ENCODE results near the gene OSBPL1A. TPM values are rescaled to one million over a fixed set of nuclear protein-coding genes. Genes with fewer than 3 reads are reported as not detected.

OSBPL1A gene
- total and polyA plus RNA-seq, 2 of the 8 experiments (the other 6 are each of a cell fraction or from before 2014, with no cell fraction given), result 53.2 to 74.9 TPM

DNA sequence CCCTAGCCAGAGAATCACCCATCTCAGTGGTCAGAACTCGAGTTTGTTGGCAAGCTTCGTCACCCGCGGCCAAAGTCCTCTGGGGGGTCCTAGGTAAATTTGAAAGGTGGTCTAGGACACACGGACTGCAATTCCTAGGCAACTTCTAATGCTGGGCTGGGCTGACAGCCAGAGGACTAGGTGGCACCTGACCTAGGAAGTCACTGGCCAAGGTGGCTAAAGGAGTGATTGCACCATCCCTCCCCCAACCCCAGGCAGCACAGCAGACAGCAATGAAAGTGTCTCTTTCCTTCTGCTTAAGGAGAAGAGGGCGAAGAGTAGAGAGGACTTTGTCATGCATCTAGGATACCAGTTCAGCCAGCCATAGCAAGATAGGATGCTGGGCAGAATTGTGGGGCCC, 147.9 kb downstream of the OSBPL1A start:
- H3K36me3 ChIP-seq (ENCODE audit: control insufficient read depth in 2 of 4, insufficient read depth in 4 of 4, low read length in 3 of 4), result no peaks in the 10 kb centered on the region; a peak in 1 of 8 replicates
- no peak overlapping the region for H2BK120ac ChIP-seq (replicated peaks; ENCODE audit: low read depth, low read length)
- 95% methylated on average over 6 of the region's 6 CpGs; no CpG with 5 or more reads in 1 of the 2 experiments for WGBS, 2 experiments (ENCODE audit: extremely low coverage in 1 of 2, insufficient coverage in 1 of 2, insufficient read length in 1 of 2, insufficient replicate concordance in 2 of 2, low coverage in 1 of 2, low lambda C conversion rate in 2 of 2, missing lambda C conversion rate in 1 of 2)
- no peak overlapping the region for H2AFZ ChIP-seq (ENCODE audit: low read length)
- H4K5ac ChIP-seq (ENCODE audit: insufficient read length, low read depth, low read length), result no peak overlapping the region
- peaks cover 0 to 13% (median 5%) of the 10 kb centered on the region in 4 experiments; a peak in 5 of 7 replicates for H3K4me1 ChIP-seq (replicated peaks in 1 of 4; ENCODE audit: control insufficient read depth in 3 of 4, insufficient read depth in 4 of 4, low read length in 3 of 4)
- no peak overlapping the region for H3K27ac ChIP-seq (ENCODE audit: low read depth, low read length)
- no peak overlapping the region for H3K4ac ChIP-seq (replicated peaks; ENCODE audit: insufficient read length, low read depth, low read length)
- H3K79me2 ChIP-seq (ENCODE audit: control insufficient read depth in 1 of 2, insufficient read depth in 2 of 2, low read length in 2 of 2), result peaks cover 2 to 66% of the 10 kb centered on the region in 2 experiments; a peak in 3 of 4 replicates
- peak overlapping the region; percentile 61; the same call in 1 of the 2 replicates for H2BK5ac ChIP-seq (ENCODE audit: low read depth, low read length)
- ChIA-PET POLR2A (ENCODE audit: partially characterized antibody) (no interaction called here), CTCF (ENCODE audit: partially characterized antibody) (no interaction called here)
- H3K56ac ChIP-seq (replicated peaks; ENCODE audit: insufficient read length, low read depth, low read length), result no peak overlapping the region
- no peak overlapping the region for H2AK5ac ChIP-seq (ENCODE audit: low read depth, low read length)
- no peak overlapping the region for H2BK20ac ChIP-seq (ENCODE audit: low read length)
- DNase-seq (ENCODE audit: low read depth in 1 of 2, low spot score in 2 of 2), result no peak
- H3K4me3 ChIP-seq (ENCODE audit: extremely low read depth in 1 of 4, insufficient read depth in 2 of 4, low read depth in 3 of 4, low read length in 4 of 4), result no peak overlapping the region
- H3K9ac ChIP-seq (replicated peaks in 1 of 4; ENCODE audit: extremely low read depth in 1 of 4, low read depth in 3 of 4, low read length in 3 of 4), result no peak overlapping the region
- peak overlapping the region; percentile 19 for H4K91ac ChIP-seq (replicated peaks; ENCODE audit: insufficient read length, low read length)
- H3K18ac ChIP-seq (ENCODE audit: extremely low read depth, low read length), result no peak overlapping the region
- no peaks in the 10 kb centered on the region for H4K20me1 ChIP-seq (replicated peaks in 1 of 2; ENCODE audit: control insufficient read depth in 1 of 2, insufficient read depth in 2 of 2, low read length in 2 of 2)
- H3K27me3 ChIP-seq (replicated peaks in 1 of 4; ENCODE audit: control insufficient read depth in 3 of 4, extremely low read depth in 1 of 4, insufficient read depth in 3 of 4, low read length in 3 of 4), result no peaks in the 10 kb centered on the region
- no peaks in the 10 kb centered on the region for H3K23me2 ChIP-seq (ENCODE audit: low read depth, low read length)
- H3K23ac ChIP-seq (ENCODE audit: insufficient read length), result no peak overlapping the region
- H2BK12ac ChIP-seq (ENCODE audit: low read depth, low read length), result no peak overlapping the region
- H3K14ac ChIP-seq (ENCODE audit: insufficient read length), result no peak overlapping the region
- peaks cover 10% of the 10 kb centered on the region for H3K79me1 ChIP-seq (ENCODE audit: low read depth, low read length)
- no peaks in the 10 kb centered on the region for H3K9me3 ChIP-seq (ENCODE audit: insufficient read depth in 2 of 2, low read depth in 1 of 2, low read length in 1 of 2)
- TF ChIP-seq HDAC6 (IDR thresholded peaks at IDR 0.05; ENCODE audit: low read depth, low read length), result no peak
- TF ChIP-seq TAF1 (IDR thresholded peaks at IDR 0.05; ENCODE audit: low read depth, low read length), result no peak
- TF ChIP-seq SP2 (IDR thresholded peaks at IDR 0.05; ENCODE audit: low read length), result no peak
- TF ChIP-seq CBX5 (IDR thresholded peaks at IDR 0.05; ENCODE audit: low read depth, low read length), result no peak
- no peak for TF ChIP-seq MAFK (IDR thresholded peaks at IDR 0.05; ENCODE audit: low read depth, low read length)
- no peak for TF ChIP-seq CEBPB (IDR thresholded peaks at IDR 0.05; ENCODE audit: low read depth, low read length)
- no peak for TF ChIP-seq E2F6 (IDR thresholded peaks at IDR 0.05)
- no peak for TF ChIP-seq SP4 (IDR thresholded peaks at IDR 0.05; ENCODE audit: low read length)
- TF ChIP-seq GABPA (IDR thresholded peaks at IDR 0.05; ENCODE audit: borderline replicate concordance, insufficient read depth, low read length), result no peak
- no peak for TF ChIP-seq TCF12 (IDR thresholded peaks at IDR 0.05; ENCODE audit: low read depth, low read length)
- TF ChIP-seq BACH1 (IDR thresholded peaks at IDR 0.05; ENCODE audit: low read length), result no peak
- TF ChIP-seq EP300 (IDR thresholded peaks at IDR 0.05; ENCODE audit: borderline replicate concordance in 1 of 2, low read depth in 2 of 2, low read length in 2 of 2), result no peak
- H3K4me2 ChIP-seq (ENCODE audit: insufficient read depth in 1 of 2, low read depth in 2 of 2, low read length in 2 of 2), result no peak overlapping the region
- no peak overlapping the region for H4K8ac ChIP-seq (ENCODE audit: extremely low read depth, insufficient read depth, low read length)
- no peak overlapping the region for H2BK15ac ChIP-seq (ENCODE audit: low read length)
- FAIRE-seq, result no peak
